Erythroblast (primary cell): ENCODE results near the gene PER1.

Experiments used
- DNase-seq, 2 experiments: peaks; one replicate each; lab custom pipeline; 2025; lab: John Stamatoyannopoulos, UW
- GATA1 ChIP-seq: IDR thresholded peaks from 2 replicates; pipeline ENCODE4 v1.6.1; 2011; ENCODE audit warnings: low read depth, mild to moderate bottlenecking, control low read depth, low read length, moderate library complexity
- POLR2A ChIP-seq: IDR thresholded peaks from 2 replicates; pipeline ENCODE4 v1.6.1; 2011; ENCODE audit warnings: mild to moderate bottlenecking, low read length

The PER1 gene

DNA sequence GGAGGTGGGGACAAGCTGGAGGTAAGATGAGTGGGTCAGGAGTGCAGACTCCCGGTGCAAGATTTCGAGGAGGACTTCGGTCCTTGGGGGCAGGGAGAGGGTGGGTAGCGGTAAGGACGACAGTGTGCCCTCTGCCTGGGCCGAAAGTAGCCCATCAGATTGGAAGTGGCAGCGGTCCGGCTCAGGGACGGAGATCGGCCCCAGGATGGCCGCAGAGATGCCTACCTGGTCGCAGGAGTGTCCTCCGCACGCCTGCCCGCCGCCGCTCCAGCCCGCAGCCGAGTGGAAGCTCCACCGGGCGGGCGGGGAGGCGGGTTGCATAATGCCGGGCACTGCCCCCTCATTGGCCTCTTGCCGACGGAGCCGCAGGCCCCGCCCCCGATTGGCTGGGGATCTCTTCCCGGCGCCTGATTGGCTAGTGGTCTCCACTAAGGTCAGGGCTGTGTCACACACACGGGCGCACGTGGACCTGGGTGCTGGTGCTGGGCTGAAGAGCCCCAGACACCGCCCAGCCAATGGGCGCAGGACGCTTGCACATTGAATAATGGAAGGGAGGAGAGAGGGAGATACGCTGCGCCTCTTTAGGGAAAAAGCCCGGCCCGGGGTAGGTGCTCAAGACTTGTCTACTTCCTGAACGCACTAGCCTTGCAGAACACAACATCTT lies at the start of gene PER1:
PER1 (minus strand) TSS at position 293 of the 664 bp plus-strand sequence. CDS start 1,698 bp downstream, outside the sequence.
- DNase-seq, result peak; percentile 93 to 94
- TF ChIP-seq POLR2A (peak; percentile 94), GATA1 (no peak)

DNA sequence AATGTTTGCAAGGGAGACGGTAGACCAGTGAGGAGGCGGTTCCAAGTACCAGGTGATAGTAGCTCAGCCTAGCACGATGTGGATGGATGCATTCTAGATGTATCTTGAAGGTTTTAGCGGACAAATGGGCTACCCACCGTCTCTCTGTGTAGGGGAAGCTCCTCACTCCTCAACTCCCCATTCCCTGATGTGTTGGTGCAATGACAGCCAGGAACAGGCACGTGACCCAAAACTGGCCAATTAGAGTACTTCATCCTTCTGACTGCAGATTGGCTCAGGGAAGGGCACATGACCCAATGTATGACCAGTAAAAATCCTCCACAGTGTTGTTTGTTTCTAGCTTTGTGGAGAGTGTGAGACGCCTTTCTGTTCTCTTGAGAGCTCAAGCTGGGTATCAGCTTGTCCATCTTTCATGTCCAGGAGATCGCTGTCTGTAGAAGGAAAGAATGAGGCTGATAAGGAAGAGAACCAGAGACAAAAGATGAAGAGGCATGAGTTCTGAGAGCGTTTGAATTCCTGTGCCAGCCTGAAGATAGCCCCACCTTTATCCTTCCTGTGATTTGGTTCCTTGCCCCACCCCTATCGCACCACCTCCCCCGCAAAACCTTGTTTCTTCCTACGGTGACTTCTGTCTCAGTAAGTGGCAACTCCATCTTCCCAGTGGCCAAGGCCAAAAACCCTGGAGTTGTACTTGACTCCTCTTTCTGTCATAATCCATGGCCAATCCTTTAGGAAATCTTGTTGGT lies 40.0 kb upstream of the PER1 start:
- TF ChIP-seq GATA1, result no peak
- TF ChIP-seq POLR2A, result peak; percentile 82
- DNase-seq, result peak; percentile 82 to 86

- no peak for DNase-seq
- no peak for TF ChIP-seq GATA1
- TF ChIP-seq POLR2A, result no peak
Measured at GRCh38 chr17:8190506-8190905, 38.3 kb upstream of the PER1 start.

DNA sequence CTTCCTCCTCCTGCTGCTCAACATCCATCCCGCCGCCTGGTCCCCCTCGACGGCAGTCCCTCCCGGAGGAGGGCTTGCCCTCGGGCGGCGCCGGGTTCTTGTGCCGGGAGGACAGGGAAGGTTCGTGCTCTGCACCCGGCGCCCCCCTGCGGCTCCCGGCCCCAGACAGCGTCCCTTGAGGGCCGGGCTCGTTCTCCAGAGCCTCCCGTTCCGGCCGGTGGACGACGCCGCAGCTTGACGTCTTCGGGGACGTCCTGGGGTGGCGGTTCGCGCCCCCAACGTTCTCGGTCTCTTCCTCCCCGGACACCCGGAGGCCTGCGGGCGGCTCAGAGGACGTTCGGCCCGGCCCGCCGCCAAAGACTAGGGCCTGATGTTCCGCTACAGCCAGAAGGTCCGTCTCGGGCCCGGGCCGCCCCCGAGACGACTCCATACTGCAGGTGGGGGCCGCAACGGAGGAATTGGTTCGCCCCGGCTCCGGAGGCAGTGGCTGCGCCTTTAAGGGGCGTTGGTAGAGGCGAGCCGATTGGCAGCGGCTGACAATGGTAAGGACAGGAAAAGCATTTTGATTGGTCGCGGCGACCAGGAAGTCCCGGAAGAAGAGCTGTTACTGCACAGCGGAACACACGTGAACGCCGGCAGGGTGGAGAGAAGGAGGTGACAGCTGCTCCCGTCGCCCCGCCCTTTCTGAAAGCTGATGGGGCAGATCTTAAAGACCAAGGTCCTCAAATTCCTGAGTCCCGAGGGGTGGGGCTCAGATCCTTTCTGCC lies 37.7 kb upstream of the PER1 start, which contains the start of gene BORCS6:
BORCS6 (minus strand) TSS at position 470 of the 767 bp plus-strand sequence; CDS start at position 430, 40 bp downstream.
- DNase-seq, result peak; percentile 98 to 99
- TF ChIP-seq POLR2A, result peak; percentile 76
- TF ChIP-seq GATA1, result no peak

DNA sequence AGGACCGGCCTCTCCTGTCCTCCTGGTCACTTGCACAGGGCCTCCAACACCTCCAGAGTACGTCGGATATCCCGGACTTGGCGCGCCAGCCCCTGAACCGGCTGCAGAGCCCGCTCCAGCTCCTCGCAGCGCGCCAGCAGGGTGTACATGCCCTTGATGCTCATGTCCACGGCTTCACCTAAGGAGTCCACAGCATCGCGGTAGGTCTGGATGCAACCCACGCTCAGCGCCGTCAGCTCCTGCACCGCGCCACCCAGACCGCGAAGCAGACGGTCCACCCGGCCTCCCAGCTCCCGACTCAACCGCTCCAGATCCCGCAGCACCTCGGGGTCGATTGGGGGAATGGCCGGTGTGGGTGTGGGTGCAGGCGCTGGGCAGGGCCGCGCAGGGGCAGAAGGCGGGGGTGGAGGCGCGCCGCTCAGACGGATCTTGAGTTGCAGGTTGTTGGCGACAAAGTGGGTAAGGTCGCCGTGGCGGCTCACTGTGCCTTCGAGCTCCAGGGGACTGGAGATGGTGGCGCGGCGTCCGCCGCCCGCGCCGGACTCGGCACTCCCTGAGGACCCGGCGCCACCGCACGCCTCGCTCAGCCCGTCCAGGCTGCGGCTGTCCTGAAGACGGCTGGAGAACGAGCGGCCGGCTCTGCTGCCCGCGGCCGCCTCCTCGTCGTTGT lies 37.0 kb upstream of the PER1 start:
- TF ChIP-seq GATA1 (no peak), POLR2A (no peak)
- DNase-seq, result peak; percentile 63 to 74

DNA sequence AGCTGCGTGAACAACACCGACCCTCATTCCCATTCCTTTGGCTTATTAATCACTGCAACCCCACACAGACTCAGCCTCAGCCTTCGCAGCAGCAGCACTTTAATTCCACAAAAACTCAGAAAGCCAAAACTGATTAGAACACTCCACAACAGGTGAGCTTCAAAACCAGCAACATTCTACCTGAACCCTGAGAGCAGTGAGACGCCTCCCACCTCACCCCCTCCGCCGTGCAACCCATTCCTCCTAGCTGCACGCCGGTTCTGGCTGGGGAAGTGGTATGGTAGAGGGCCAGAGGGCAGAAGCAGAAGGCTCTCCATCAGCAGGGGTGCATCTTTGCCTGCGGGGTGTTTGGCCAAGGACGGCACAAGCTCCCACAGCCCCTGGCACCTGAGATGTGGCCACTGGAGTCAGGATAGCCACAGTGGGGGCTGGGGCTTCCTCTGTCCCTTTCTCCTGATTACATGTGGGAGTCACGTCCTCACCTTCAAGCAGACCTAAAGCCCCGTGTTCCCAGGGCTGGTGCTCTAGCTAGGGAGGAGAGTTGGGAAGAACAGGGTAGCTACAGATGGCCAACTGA lies 36.1 kb upstream of the PER1 start:
- DNase-seq, result no peak

GRCh38 chr17:8187517-8188262 lies 35.5 kb upstream of the PER1 start:
- no peak for TF ChIP-seq GATA1
- TF ChIP-seq POLR2A, result peak; percentile 47
- DNase-seq, result peak; percentile 97 to 98

More for the DNA sequence above, 36.1 kb upstream of the PER1 start:
- TF ChIP-seq POLR2A (no peak), GATA1 (no peak)

DNA sequence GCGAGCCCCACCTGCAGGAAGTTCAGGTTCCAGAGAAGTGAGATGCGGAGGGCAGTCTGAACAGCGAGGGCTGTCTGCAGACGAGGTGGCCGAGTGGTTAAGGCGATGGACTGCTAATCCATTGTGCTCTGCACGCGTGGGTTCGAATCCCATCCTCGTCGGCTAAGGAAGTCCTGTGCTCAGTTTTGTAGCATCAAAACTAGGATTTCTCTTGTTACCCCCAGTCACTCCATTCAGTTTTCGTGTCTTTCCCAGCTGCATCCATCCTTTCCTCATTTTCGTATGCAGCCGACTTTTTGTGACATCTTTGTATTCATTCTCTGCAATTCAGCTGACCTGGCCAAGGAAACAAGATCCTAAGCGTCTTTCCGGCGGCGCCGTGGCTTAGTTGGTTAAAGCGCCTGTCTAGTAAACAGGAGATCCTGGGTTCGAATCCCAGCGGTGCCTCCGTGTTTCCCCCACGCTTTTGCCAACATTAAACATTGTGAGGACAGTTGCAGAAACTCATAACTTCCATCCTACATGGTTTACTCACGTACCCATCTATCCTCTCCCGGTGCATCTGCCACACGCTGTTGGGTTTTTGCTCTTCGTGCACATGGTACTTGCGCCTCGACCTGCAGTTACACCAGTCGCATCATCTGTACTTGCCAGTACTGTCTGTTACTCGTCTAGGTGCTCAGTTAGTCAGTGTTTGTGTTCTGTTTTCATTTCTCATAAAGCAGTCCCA lies 34.7 kb upstream of the PER1 start:
- TF ChIP-seq POLR2A (peak; percentile 58), GATA1 (no peak)
- DNase-seq, result peak; percentile 96 to 97

DNA sequence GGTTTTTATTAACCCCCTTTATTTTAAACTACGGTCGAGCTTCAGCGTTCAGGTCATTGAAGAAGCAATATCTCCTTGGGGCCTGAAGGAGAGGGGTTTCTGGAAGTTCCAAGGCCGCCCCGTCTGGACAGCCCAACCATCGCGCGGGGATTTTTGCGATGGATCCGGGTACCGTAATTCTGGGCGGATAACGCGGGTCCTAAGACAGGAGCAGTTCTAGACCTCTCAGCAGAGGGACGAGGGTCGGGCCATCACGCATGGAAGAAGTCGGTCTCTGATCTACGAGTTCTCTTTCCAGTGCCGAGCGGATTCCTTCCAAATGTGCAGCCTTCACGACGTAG lies 34.2 kb upstream of the PER1 start:
- no peak for DNase-seq
- TF ChIP-seq GATA1 (no peak), POLR2A (no peak)

GRCh38 chr17:8185582-8186445 lies 33.6 kb upstream of the PER1 start:
- no peak for TF ChIP-seq POLR2A
- no peak for TF ChIP-seq GATA1
- peak; percentile 83 to 93 for DNase-seq
